Measurements from ENCODE around the gene C17orf75. TPM values are rescaled to one million over a fixed set of nuclear protein-coding genes. Genes with fewer than 3 reads are reported as not detected.
"Not testable (repeated sequence)": the region's sequence is repeated elsewhere in the genome, so short reads cannot be mapped to it uniquely, and the experiment has no call there.

Gene C17orf75
- total and polyA plus RNA-seq, 5 donors = 16.4 to 19.0 (median 16.9) TPM

DNA sequence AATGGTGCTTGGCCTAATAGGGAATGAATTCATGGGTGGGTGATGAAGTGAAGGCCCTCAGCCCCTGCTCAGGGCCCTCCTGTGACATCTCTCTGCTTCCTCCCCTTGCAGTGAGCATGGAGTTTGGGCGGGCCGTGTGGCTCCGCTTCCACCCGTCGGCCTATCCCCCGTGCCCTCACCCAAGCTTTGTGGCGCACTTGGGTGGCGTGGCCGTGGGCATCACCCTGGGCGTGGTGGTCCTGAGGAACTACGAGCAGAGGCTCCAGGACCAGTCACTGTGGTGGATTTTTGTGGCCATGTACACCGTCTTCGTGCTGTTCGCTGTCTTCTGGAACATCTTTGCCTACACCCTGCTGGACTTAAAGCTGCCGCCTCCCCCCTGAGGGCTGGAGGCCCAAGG is 21.1 kb downstream of the C17orf75 start:
- Histone ChIP-seq H3K27ac (ENCODE audit: low read length) (no peak overlapping the region), H3K9me3 (ENCODE audit: control insufficient read depth, low read length) (no peaks in the 10 kb centered on the region), H3K27me3 (ENCODE audit: control insufficient read depth, insufficient read depth) (no peaks in the 10 kb centered on the region), H3K4me3 (ENCODE audit: low read length) (no peak overlapping the region), H3K4me1 (ENCODE audit: control insufficient read depth, insufficient read depth, low read length) (no peaks in the 10 kb centered on the region)
- intact Hi-C loops (cut with DNase I) = loop anchor here in 1 of 4 donors (5.0 kb wide), 1 partner anchor 69 kb away; no protein-coding TSS in a partner anchor
- ATAC-seq = no peak
- WGBS = 92% methylated on average over 15 of the region's 15 CpGs
- no peak for DNase-seq

DNA sequence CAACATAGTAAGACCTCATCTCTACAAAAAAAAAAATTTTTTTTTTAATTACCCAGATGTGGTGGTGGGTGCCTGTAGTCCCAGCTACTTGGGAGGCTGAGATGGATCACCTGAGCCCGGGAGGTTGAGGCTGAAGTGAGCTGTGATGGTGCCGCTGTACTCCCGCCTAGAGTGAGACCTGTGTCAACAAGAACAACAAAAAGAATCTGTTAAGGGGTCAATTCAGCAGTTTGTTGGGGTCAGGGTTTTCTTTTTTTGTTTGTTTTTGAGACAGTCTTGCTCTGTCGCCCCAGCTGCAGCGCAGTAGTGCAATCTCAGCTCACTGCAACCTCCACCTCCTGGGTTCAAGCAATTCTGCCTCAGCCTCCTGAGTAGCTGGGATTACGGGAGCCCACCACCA is 21.9 kb downstream of the C17orf75 start:
- H3K27me3 ChIP-seq (ENCODE audit: control insufficient read depth, insufficient read depth); H3K27ac ChIP-seq (ENCODE audit: low read length); ATAC-seq; DNase-seq; H3K4me3 ChIP-seq (ENCODE audit: low read length); H3K9me3 ChIP-seq (ENCODE audit: control insufficient read depth, low read length); H3K4me1 ChIP-seq (ENCODE audit: control insufficient read depth, insufficient read depth, low read length): not testable (repeated sequence)
- intact Hi-C loops (cut with DNase I) = loop anchor here in 1 of 4 donors (5.0 kb wide), 1 partner anchor 68 kb away; no protein-coding TSS in a partner anchor
- 93% methylated on average over 6 of the region's 6 CpGs for WGBS

DNA sequence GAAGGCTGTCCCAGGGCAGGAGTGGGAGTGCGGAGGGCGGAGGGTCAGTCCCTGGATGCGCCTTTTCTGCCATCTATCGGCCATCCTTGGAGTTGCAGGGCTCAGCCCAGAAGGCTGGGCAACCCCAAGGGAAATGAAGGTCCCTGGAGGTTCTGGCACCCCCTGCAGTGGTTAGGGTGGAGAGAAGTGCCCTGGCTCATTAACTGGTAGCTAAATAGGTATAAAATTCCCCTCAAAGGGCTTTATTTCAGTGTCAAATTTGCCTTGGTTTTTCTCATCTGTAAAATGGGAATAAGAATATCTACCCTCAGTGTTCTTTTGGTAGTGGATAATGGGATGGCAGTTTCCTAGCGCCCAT is 22.4 kb downstream of the C17orf75 start:
- Histone ChIP-seq H3K4me1 (ENCODE audit: control insufficient read depth, insufficient read depth, low read length) (no peaks in the 10 kb centered on the region), H3K27ac (ENCODE audit: low read length) (no peak overlapping the region), H3K4me3 (ENCODE audit: low read length) (no peak overlapping the region), H3K27me3 (ENCODE audit: control insufficient read depth, insufficient read depth) (peaks cover 3% of the 10 kb centered on the region), H3K9me3 (ENCODE audit: control insufficient read depth, low read length) (no peaks in the 10 kb centered on the region)
- peak; percentile 86 to 88 for ATAC-seq
- peak; percentile 73 to 92 (median 87) for DNase-seq
- 11% methylated on average over 5 of the region's 5 CpGs for WGBS
- intact Hi-C loops (cut with DNase I) = loop anchor here in 3 of 4 donors (2.0 kb wide), 2 partner anchors 63 to 67 kb away; no protein-coding TSS in a partner anchor

DNA sequence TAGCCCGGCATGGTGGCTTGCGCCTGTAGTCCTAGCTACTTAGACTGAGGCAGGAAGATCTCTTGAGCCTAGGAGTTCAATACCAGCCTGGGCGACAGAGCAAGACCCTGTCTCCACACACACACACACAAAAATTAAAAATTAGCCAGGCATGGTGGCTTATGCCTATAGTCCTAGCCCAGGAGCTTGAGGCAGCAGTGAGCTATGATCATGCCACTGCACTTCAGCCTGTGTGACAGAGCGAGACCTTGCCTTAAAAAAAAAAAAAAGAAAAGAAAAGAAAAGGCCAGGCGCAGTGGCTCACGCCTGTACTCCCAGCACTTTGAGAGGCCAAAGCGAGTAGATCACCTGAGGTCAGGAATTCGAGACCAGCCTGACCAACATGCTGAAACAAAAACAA is 23.9 kb downstream of the C17orf75 start:
- no peak overlapping the region for H3K4me3 ChIP-seq (ENCODE audit: low read length)
- intact Hi-C loops (cut with DNase I) = loop anchor here in 3 of 4 donors (2.0 kb wide), 2 partner anchors 61 to 65 kb away; no protein-coding TSS in a partner anchor
- ATAC-seq (no peak), DNase-seq (no peak)
- H3K27me3 ChIP-seq (ENCODE audit: control insufficient read depth, insufficient read depth) = peaks cover 3% of the 10 kb centered on the region
- H3K27ac ChIP-seq (ENCODE audit: low read length) = no peak overlapping the region
- 94% methylated on average over 8 of the region's 8 CpGs for WGBS
- no peaks in the 10 kb centered on the region for H3K4me1 ChIP-seq (ENCODE audit: control insufficient read depth, insufficient read depth, low read length)
- no peaks in the 10 kb centered on the region for H3K9me3 ChIP-seq (ENCODE audit: control insufficient read depth, low read length)

DNA sequence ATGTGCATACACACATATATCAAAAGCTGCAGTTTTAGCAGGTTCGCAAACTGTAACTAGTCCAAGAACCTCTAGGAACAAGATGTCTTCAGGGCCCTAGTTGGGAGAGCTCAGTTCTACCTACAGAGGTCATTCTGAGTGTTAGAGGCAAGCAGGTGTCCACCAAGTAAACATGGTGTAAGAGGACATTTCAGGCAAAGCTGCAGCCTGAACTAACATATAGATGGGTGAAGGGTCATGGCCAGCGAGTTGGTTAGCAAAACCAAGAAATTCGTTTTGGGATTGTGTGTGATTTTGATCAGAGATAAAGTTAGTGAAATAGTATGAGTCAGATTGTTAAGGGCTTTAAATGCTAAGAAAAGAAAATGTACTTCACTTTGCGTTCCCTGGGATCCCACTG is 24.6 kb downstream of the C17orf75 start:
- DNase-seq (no peak), ATAC-seq (no peak)
- H3K27ac ChIP-seq (ENCODE audit: low read length) = no peak overlapping the region
- H3K4me3 ChIP-seq (ENCODE audit: low read length) = no peak overlapping the region
- 82% methylated on average over 4 of the region's 4 CpGs for WGBS
- no peaks in the 10 kb centered on the region for H3K9me3 ChIP-seq (ENCODE audit: control insufficient read depth, low read length)
- H3K4me1 ChIP-seq (ENCODE audit: control insufficient read depth, insufficient read depth, low read length) = no peaks in the 10 kb centered on the region
- intact Hi-C loops (cut with DNase I) = no loop called here
- peaks cover 3% of the 10 kb centered on the region for H3K27me3 ChIP-seq (ENCODE audit: control insufficient read depth, insufficient read depth)

DNA sequence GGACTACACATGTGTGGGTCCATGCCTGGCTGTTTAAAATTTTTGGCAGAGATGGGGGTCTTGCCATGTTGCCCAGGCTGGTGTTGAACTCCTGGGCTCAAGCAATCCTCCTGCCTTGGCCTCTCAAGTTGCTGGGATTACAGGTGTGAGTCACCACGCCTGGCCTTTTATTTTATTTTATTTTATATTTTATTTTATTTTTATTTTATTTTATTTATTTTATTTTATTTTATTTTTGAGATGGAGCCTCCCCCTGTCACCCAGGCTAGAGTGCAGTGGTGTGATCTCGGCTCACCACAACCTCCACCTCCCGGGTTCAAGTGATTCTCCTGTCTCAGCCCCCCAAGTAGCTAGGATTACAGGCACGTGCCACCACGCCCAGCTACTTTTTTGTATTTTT is 25.3 kb downstream of the C17orf75 start:
- H3K27ac ChIP-seq (ENCODE audit: low read length); H3K9me3 ChIP-seq (ENCODE audit: control insufficient read depth, low read length); H3K27me3 ChIP-seq (ENCODE audit: control insufficient read depth, insufficient read depth); ATAC-seq; H3K4me1 ChIP-seq (ENCODE audit: control insufficient read depth, insufficient read depth, low read length); DNase-seq; intact Hi-C loops (cut with DNase I); H3K4me3 ChIP-seq (ENCODE audit: low read length): not testable (repeated sequence)
- 93% methylated on average over 5 of the region's 5 CpGs for WGBS

DNA sequence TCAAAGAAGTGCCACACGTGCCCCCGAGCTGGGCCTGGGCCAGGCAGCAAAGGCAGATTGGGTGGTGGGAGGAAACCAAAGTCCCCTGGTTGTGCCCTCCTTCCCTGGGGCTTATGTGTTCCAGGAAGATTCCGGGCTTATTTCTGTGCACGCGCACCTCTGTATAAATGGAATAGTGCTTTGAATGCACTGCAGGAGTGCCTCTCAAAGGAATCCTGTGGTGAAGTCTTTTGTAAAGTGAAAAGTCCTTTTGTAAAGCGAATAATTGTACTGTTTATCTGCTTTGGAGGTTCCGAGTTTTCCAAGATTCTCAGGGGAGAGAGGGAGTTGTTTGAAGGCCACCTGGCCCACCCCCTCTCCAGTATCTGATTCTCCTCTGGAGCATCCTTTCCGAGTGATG is 26.8 kb downstream of the C17orf75 start:
- H3K27me3 ChIP-seq (ENCODE audit: control insufficient read depth, insufficient read depth) = peaks cover 3% of the 10 kb centered on the region
- no peaks in the 10 kb centered on the region for H3K4me1 ChIP-seq (ENCODE audit: control insufficient read depth, insufficient read depth, low read length)
- 81% methylated on average over 8 of the region's 8 CpGs for whole genome bisulfite sequencing
- H3K4me3 ChIP-seq (ENCODE audit: low read length) = no peak overlapping the region
- H3K27ac ChIP-seq (ENCODE audit: low read length) = no peak overlapping the region
- H3K9me3 ChIP-seq (ENCODE audit: control insufficient read depth, low read length) = no peaks in the 10 kb centered on the region
- DNase-seq (no peak), ATAC-seq (no peak)
- intact Hi-C loops (cut with DNase I) = no loop called here

DNA sequence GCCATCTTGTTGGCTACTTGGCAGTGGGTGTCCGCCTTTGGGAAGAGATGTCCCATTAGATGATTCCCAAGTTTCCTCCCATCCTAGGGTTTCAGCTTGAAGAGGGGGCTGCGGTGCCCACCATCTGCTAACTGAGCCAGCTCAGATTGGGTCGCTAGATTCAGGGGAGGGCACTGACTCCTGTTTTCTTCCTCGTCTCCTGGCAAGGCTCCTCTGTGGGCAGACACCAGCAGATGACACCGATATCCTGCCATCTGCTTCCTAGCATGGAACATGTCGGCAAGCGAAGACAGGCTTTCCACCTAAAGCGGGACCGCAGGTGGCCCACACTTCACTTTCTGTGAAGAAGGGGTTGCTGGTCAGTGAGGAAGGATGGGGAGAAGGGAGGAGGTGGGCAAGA is 27.3 kb downstream of the C17orf75 start:
- intact Hi-C loops (cut with DNase I) = no loop called here
- ATAC-seq = no peak

DNA sequence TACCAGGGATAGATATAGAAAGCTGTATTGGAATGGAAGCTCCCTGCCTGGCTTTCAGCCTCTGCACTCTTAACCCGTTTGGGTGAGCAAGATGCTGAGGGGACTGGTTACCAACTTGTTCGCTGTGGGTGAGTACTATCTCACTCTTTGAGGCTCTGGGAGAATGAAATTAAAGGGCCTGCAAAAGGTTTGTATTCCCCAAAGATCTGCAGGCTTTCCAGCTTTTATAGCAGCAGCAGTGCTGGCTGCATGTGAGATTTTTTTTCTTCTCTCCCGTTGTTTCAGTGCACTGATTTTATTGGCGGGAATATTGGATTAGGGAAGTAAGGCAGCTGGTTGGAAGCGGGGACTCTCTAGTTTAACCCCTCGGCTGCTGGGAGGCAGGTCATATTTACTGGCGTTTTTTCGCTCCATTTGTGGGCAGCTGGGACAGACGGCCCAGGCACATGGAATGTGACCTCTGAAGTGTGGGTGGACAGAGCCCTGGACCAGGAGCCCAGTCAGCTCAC is 30.9 kb downstream of the C17orf75 start:
- Histone ChIP-seq H3K4me3 (ENCODE audit: low read length) (no peak overlapping the region), H3K4me1 (ENCODE audit: control insufficient read depth, insufficient read depth, low read length) (no peaks in the 10 kb centered on the region), H3K9me3 (ENCODE audit: control insufficient read depth, low read length) (no peaks in the 10 kb centered on the region), H3K27ac (ENCODE audit: low read length) (no peak overlapping the region), H3K27me3 (ENCODE audit: control insufficient read depth, insufficient read depth) (peaks cover 3% of the 10 kb centered on the region)
- intact Hi-C loops (cut with DNase I) = no loop called here
- DNase-seq (no peak), ATAC-seq (peak; percentile 30 to 53)
- 23% methylated on average over 9 of the region's 9 CpGs for WGBS

More for the DNA sequence above, 27.3 kb downstream of the C17orf75 start:
- Histone ChIP-seq H3K27ac (ENCODE audit: low read length) (no peak overlapping the region), H3K4me3 (ENCODE audit: low read length) (no peak overlapping the region), H3K27me3 (ENCODE audit: control insufficient read depth, insufficient read depth) (peaks cover 3% of the 10 kb centered on the region), H3K9me3 (ENCODE audit: control insufficient read depth, low read length) (no peaks in the 10 kb centered on the region), H3K4me1 (ENCODE audit: control insufficient read depth, insufficient read depth, low read length) (no peaks in the 10 kb centered on the region)
- no peak for DNase-seq
- 82% methylated on average over 9 of the region's 9 CpGs for WGBS

DNA sequence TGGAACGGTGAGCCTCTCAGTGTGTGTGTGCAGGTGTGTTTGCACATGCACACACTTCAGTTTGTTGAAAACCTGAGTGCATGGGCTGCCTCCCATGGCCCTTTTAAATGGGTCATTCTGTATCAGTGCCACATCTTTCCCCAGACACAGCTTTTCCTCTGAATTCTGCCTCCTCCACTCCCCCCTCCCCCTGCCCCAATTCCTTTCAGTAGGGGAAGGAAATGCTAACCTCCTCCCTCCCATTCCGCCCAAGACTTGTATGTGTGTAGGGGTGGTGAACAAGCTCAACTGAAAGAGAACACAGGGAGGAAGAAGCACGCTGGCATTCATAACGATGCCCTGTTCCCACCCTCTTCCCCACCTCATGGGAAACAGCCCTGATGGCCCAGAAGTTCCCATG is 34.3 kb downstream of the C17orf75 start:
- Histone ChIP-seq H3K4me3 (ENCODE audit: low read length) (no peak overlapping the region), H3K27me3 (ENCODE audit: control insufficient read depth, insufficient read depth) (no peaks in the 10 kb centered on the region), H3K27ac (ENCODE audit: low read length) (no peak overlapping the region), H3K4me1 (ENCODE audit: control insufficient read depth, insufficient read depth, low read length) (peaks cover 3% of the 10 kb centered on the region), H3K9me3 (ENCODE audit: control insufficient read depth, low read length) (no peaks in the 10 kb centered on the region)
- intact Hi-C loops (cut with DNase I) = no loop called here
- no peak for ATAC-seq
- 58% methylated on average over 4 of the region's 4 CpGs for WGBS
- DNase-seq = no peak

DNA sequence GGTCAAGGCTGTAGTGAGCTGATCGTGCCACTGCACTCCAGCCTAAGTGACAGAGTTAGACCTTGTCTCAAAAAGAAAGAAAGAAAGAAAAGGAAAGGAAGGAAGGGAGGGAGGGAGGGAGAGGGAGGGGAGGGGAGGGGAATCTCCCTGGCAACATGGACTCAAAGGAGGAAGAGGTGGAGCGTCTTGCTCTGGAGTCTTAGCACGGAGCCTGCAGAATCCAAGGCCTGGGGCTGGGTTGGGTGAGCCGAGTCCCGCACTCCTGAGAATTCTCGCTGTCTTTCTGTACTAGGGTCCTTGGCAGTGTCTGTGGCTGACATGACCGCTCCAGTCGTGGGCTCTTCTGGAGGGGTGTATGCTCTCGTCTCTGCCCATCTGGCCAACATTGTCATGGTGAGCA is 36.9 kb downstream of the C17orf75 start:
- no peak overlapping the region for H3K4me3 ChIP-seq (ENCODE audit: low read length)
- H3K9me3 ChIP-seq (ENCODE audit: control insufficient read depth, low read length) = no peaks in the 10 kb centered on the region
- no peak overlapping the region for H3K27ac ChIP-seq (ENCODE audit: low read length)
- DNase-seq (no peak), ATAC-seq (no peak)
- peaks cover 3% of the 10 kb centered on the region for H3K4me1 ChIP-seq (ENCODE audit: control insufficient read depth, insufficient read depth, low read length)
- 78% methylated on average over 9 of the region's 9 CpGs for WGBS
- intact Hi-C loops (cut with DNase I) = no loop called here
- no peaks in the 10 kb centered on the region for H3K27me3 ChIP-seq (ENCODE audit: control insufficient read depth, insufficient read depth)

DNA sequence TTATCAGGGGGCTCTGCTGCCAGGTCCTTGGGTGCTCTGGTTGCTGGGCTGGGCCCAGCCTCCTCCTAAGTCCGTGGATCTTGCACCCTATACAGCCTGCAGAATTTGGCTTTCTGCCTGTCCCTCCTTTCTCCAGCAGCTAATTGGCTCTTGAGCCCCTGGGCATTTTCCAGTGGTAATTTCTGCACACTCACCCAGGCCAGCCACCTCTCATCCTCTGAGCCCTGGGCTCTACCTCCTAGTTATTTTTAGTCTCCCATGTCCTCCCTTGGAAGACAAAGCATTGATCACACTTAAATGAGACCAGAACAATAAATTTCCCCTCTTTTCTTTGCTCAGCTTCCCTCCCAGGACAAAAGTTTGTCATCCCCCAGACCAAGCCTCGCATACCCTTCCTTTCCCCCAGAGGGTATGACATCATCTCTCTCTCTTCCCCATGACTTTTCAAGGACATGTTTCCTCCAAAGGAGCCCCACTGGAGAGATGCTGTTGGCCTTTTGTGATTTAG is 38.1 kb downstream of the C17orf75 start:
- intact Hi-C loops (cut with DNase I) = no loop called here
- peak; percentile 53 to 69 for ATAC-seq
- 33% methylated on average over 2 of the region's 2 CpGs for WGBS

More for the DNA sequence above, 38.1 kb downstream of the C17orf75 start:
- Histone ChIP-seq H3K9me3 (ENCODE audit: control insufficient read depth, low read length) (no peaks in the 10 kb centered on the region), H3K4me3 (ENCODE audit: low read length) (no peak overlapping the region), H3K27ac (ENCODE audit: low read length) (peak overlapping the region; percentile 6), H3K4me1 (ENCODE audit: control insufficient read depth, insufficient read depth, low read length) (peaks cover 3% of the 10 kb centered on the region), H3K27me3 (ENCODE audit: control insufficient read depth, insufficient read depth) (no peaks in the 10 kb centered on the region)
- DNase-seq = no peak

All from right cardiac atrium (tissue), 5 donors.